GOT3 (cell line): ENCODE data around the gene FRYL.
"Not testable (repeated sequence)": the region's sequence is repeated elsewhere in the genome, so short reads cannot be mapped to it uniquely, and the experiment has no call there.

ENCODE experiments used
- DNase-seq: peaks from one replicate; lab custom pipeline; 2025; ENCODE audit warnings: mixed read lengths; lab: John Stamatoyannopoulos, UW

FRYL gene

GRCh38 chr4:48785302-48785701, 5.2 kb upstream of the FRYL start:
- DNase-seq, result no peak

GRCh38 chr4:48781968-48782367, 1.9 kb upstream of the FRYL start:
- DNase-seq, result no peak

GRCh38 chr4:48780865-48781214, 761 bp upstream of the FRYL start:
- no peak for DNase-seq

GRCh38 chr4:48779095-48779997, 733 bp downstream of the FRYL start:
- DNase-seq, result peak; percentile 27

GRCh38 chr4:48778431-48779094, 1.5 kb downstream of the FRYL start:
- no peak for DNase-seq

- DNase-seq, result no peak
Measured at GRCh38 chr4:48777739-48778138, 2.3 kb downstream of the FRYL start.

GRCh38 chr4:48774760-48775710, 5.0 kb downstream of the FRYL start:
- DNase-seq, result no peak

- DNase-seq, result no peak
Measured at GRCh38 chr4:48772556-48772955, 7.5 kb downstream of the FRYL start.

- DNase-seq, result no peak
Measured at GRCh38 chr4:48767055-48767929, 12.8 kb downstream of the FRYL start.

- DNase-seq, result no peak
Measured at GRCh38 chr4:48766131-48766792, 13.8 kb downstream of the FRYL start.

GRCh38 chr4:48762408-48762807, 17.7 kb downstream of the FRYL start:
- DNase-seq, result no peak

- DNase-seq, result no peak
Measured at GRCh38 chr4:48761286-48761685, 18.8 kb downstream of the FRYL start.

- not testable (repeated sequence) for DNase-seq
Measured at GRCh38 chr4:48758703-48759102, 21.4 kb downstream of the FRYL start.

- no peak for DNase-seq
Measured at GRCh38 chr4:48756689-48757220, 23.3 kb downstream of the FRYL start.

- no peak for DNase-seq
Measured at GRCh38 chr4:48755281-48755680, 24.8 kb downstream of the FRYL start.

- no peak for DNase-seq
Measured at GRCh38 chr4:48753159-48753558, 26.9 kb downstream of the FRYL start.

GRCh38 chr4:48752726-48753125, 27.4 kb downstream of the FRYL start:
- DNase-seq, result no peak

- DNase-seq, result no peak
Measured at GRCh38 chr4:48752246-48752645, 27.8 kb downstream of the FRYL start.

- no peak for DNase-seq
Measured at GRCh38 chr4:48748949-48749596, 31.0 kb downstream of the FRYL start.
